Measurements from ENCODE around the gene PSAP. TPM values are rescaled to one million over a fixed set of nuclear protein-coding genes. Genes with fewer than 3 reads are reported as not detected.
"Not testable (repeated sequence)": the region's sequence is repeated elsewhere in the genome, so short reads cannot be mapped to it uniquely, and the experiment has no call there.

PSAP gene
- total RNA-seq, 1 donor from 2014 or later: 295 TPM

DNA sequence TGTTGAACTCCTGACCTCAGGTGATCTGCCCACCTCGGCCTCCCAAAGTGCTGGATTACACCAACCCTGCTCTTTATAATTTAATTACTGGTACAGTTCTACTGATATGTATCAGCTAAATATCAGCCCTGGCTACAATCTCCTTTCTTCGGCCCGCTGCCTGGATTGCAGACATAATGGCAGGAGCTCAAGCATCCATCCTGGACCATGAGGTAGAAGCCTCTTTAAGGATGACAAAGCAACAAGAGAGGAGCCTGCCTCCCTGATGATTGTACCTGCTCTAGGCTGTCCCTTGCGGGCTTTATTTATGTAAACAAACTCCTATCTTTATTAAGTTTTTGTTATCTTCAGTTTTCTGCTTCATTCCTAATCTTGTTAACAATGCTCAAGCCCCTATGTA is 5.6 kb upstream of the PSAP start:
- TF ChIP-seq, protein P1, sequence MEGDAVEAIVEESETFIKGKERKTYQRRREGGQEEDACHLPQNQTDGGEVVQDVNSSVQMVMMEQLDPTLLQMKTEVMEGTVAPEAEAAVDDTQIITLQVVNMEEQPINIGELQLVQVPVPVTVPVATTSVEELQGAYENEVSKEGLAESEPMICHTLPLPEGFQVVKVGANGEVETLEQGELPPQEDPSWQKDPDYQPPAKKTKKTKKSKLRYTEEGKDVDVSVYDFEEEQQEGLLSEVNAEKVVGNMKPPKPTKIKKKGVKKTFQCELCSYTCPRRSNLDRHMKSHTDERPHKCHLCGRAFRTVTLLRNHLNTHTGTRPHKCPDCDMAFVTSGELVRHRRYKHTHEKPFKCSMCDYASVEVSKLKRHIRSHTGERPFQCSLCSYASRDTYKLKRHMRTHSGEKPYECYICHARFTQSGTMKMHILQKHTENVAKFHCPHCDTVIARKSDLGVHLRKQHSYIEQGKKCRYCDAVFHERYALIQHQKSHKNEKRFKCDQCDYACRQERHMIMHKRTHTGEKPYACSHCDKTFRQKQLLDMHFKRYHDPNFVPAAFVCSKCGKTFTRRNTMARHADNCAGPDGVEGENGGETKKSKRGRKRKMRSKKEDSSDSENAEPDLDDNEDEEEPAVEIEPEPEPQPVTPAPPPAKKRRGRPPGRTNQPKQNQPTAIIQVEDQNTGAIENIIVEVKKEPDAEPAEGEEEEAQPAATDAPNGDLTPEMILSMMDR (conservative IDR thresholded peaks at IDR 0.05): no peak
- Mint-ChIP-seq H3K27ac (ENCODE audit: unreplicated experiment) (peak overlapping the region; percentile 1), H3K4me1 (peaks cover 24% of the 10 kb centered on the region), H3K27me3 (ENCODE audit: low read depth) (no peaks in the 10 kb centered on the region), H3K9me3 (no peaks in the 10 kb centered on the region), H3K36me3 (ENCODE audit: low read depth) (no peaks in the 10 kb centered on the region), H3K4me3 (no peak overlapping the region)
- no peak for DNase-seq (ENCODE audit: low read depth, low spot score)

DNA sequence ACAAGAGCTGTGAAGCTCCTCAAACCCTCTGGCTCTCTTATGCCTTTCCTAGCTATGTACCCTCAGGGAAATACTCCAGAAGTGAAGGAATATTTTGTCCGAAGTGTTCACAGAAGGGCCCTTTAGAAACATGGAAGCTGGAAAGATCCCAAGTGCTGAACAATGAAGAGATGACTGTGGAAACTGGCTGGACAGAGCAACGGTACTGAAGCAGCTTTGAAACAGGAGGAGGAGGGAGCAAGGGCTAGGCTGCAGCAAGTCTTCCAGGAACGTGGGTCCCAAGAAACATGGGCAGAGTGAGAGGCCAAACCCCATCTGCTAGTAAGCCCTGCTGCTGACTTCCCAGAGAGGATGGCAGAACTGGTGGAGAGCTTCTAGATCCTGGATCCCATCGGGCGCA is 3.0 kb upstream of the PSAP start:
- no peaks in the 10 kb centered on the region for H3K36me3 Mint-ChIP-seq (ENCODE audit: low read depth)
- TF ChIP-seq, protein P1 (conservative IDR thresholded peaks at IDR 0.05): no peak
- peak overlapping the region; percentile 4 for H3K4me3 Mint-ChIP-seq
- no peak for DNase-seq (ENCODE audit: low read depth, low spot score)
- peaks cover 26% of the 10 kb centered on the region for H3K4me1 Mint-ChIP-seq
- H3K9me3 Mint-ChIP-seq: peaks cover 3% of the 10 kb centered on the region
- no peak overlapping the region for H3K27ac Mint-ChIP-seq (ENCODE audit: unreplicated experiment)
- no peaks in the 10 kb centered on the region for H3K27me3 Mint-ChIP-seq (ENCODE audit: low read depth)

GRCh38 chr10:71852355-71852937 is 1.4 kb upstream of the PSAP start:
- no peak overlapping the region for H3K27ac Mint-ChIP-seq (ENCODE audit: unreplicated experiment)
- H3K9me3 Mint-ChIP-seq: peaks cover 3% of the 10 kb centered on the region
- TF ChIP-seq, protein P1 (conservative IDR thresholded peaks at IDR 0.05): no peak
- peaks cover 42% of the 10 kb centered on the region for H3K4me1 Mint-ChIP-seq
- no peaks in the 10 kb centered on the region for H3K36me3 Mint-ChIP-seq (ENCODE audit: low read depth)
- peak overlapping the region; percentile 91 for H3K4me3 Mint-ChIP-seq
- no peaks in the 10 kb centered on the region for H3K27me3 Mint-ChIP-seq (ENCODE audit: low read depth)
- DNase-seq (ENCODE audit: low read depth, low spot score): no peak

DNA sequence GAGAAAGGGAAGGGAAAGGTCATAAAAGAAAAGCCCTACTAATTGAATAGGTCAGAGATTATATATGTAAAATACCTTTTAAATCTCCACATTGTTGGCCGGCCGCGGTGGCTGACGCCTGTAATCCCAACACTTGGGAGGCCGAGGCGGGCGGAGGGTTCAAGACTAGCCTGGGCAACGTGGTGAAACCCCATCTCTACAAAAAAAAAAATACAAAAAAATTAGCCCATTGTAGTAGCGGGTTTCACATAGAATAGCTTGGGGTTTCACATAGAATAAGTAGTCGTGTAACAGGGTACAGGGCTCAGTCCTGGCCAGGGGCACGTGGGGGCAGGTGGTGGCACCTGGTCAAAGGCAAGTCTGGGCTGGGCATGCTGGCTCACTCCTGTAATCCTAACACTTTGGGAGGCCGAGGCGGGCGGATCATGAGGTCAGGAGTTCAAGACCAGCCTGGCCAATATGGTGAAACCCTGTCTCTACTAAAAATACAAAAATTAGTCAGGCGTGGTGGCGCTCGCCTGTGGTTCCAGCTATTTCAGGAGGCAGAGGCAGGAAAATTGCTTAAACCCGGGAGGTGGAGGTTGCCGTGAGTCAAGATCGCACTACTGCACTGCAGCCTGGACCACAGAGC is 529 bp upstream of the PSAP start:
- H3K9me3 Mint-ChIP-seq; DNase-seq (ENCODE audit: low read depth, low spot score); H3K27me3 Mint-ChIP-seq (ENCODE audit: low read depth); H3K36me3 Mint-ChIP-seq (ENCODE audit: low read depth): not testable (repeated sequence)
- H3K4me3 Mint-ChIP-seq: peak overlapping the region; percentile 91
- peak overlapping the region; percentile 50 for H3K27ac Mint-ChIP-seq (ENCODE audit: unreplicated experiment)
- H3K4me1 Mint-ChIP-seq: peaks cover 48% of the 10 kb centered on the region

DNA sequence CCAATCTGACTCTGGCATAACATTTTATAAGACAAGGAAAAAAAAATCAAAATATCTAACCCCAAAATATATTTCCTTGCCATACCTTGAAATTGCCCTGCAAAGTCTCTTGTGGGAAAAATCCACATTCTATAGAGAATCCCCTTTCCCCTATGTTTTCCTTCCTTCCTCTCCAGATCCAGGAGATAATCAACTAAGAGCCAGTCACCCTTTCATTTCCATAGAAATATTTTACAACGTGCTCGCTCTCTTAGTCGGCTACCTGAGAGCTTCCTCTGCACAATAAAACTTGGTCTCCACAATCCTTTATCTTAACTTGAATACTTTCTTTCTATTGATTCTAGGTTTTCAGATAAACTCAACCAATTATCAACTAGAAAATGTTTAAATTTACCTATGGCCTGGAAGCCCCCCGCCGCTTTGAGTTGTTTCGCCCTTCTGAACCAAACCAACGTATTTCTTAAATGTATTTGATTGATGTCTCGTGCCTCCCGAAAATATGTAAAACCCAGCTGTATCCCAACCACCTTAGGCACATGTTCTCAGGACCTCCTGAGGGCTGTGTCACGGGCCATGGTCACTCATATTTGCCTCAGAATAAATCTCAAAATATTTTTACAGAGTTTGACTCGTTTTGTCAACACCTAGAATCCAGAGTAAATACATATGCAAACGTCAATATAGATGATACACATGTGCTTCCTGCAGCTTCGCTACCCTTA is 869 bp downstream of the PSAP start:
- no peaks in the 10 kb centered on the region for H3K36me3 Mint-ChIP-seq (ENCODE audit: low read depth)
- TF ChIP-seq, protein P1 (conservative IDR thresholded peaks at IDR 0.05): no peak
- peak overlapping the region; percentile 91 for H3K4me3 Mint-ChIP-seq
- peaks cover 52% of the 10 kb centered on the region for H3K4me1 Mint-ChIP-seq
- no peaks in the 10 kb centered on the region for H3K27me3 Mint-ChIP-seq (ENCODE audit: low read depth)
- peak overlapping the region; percentile 43 for H3K27ac Mint-ChIP-seq (ENCODE audit: unreplicated experiment)
- DNase-seq (ENCODE audit: low read depth, low spot score): no peak
- peaks cover 3% of the 10 kb centered on the region for H3K9me3 Mint-ChIP-seq

DNA sequence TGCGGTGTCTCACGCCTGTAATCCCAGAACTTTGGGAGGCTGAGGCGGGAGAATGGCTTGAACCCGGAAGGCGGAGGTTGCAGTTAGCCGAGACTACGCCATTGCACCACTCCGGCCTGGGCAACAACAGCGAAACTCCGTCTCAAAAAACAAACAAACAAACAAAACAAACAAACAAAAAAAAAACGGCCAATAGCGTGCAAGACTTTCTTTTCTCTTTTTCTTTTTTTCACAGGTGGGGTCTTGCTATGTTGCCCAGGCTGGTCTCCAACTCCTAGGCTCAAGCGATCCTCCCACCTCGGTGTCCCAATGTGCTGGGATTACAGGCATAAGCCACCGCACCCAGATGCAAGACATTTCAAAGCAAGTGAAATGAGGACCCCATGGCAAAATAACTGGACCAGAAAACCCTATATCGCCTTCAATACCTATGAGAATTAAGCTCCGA is 1.6 kb downstream of the PSAP start:
- Mint-ChIP-seq H3K27ac (ENCODE audit: unreplicated experiment) (no peak overlapping the region), H3K4me1 (peaks cover 52% of the 10 kb centered on the region), H3K36me3 (ENCODE audit: low read depth) (no peaks in the 10 kb centered on the region), H3K27me3 (ENCODE audit: low read depth) (no peaks in the 10 kb centered on the region), H3K9me3 (peaks cover 3% of the 10 kb centered on the region), H3K4me3 (peak overlapping the region; percentile 91)
- TF ChIP-seq, protein P1 (conservative IDR thresholded peaks at IDR 0.05): no peak
- DNase-seq (ENCODE audit: low read depth, low spot score): no peak

Measured in neural crest cell (in vitro differentiated cells).